Effector CD8-positive, alpha-beta T cell (primary cell): ENCODE results near the gene UGGT2.
"Not testable (repeated sequence)": the region's sequence is repeated elsewhere in the genome, so short reads cannot be mapped to it uniquely, and the experiment has no call there.

Source experiments
- DNase-seq: peaks from one replicate; lab custom pipeline; 2025; lab: John Stamatoyannopoulos, UW

The UGGT2 gene

DNA sequence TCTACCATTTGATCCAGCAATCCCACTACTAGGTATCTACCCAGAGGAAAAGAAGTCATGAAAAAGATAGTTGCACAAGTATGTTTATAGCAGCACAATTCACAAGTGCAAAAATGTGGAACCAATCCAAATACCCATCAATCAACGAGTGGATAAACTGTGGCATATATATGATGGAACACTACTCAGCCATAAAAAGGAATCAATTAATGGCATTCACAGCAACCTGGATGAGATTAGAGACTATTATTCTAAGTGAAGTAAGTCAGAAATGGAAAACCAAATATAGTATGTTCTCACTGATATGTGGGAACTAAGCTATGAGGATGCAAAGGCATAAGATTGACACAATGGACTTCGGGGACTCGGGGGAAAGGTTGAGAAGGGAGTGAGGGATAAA lies 1.3 kb downstream of the UGGT2 start:
- not testable (repeated sequence) for DNase-seq

DNA sequence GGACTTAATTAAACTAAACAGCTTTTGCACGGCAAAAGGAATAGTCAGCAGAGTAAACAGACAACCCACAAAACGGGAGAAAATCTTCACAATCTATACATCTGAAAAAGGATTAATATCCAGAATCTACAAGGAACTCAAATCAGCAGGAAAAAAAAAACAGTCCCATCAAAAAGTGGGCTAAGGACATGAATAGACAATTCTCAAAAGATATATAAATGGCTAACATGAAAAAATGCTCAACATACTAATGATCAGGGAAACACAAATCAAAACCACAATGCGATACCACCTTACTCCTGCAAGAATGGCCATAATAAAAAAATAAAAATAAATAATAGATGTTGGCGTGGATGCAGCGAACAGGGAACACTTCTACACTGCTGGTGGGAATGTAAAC lies 1.7 kb downstream of the UGGT2 start:
- not testable (repeated sequence) for DNase-seq

DNA sequence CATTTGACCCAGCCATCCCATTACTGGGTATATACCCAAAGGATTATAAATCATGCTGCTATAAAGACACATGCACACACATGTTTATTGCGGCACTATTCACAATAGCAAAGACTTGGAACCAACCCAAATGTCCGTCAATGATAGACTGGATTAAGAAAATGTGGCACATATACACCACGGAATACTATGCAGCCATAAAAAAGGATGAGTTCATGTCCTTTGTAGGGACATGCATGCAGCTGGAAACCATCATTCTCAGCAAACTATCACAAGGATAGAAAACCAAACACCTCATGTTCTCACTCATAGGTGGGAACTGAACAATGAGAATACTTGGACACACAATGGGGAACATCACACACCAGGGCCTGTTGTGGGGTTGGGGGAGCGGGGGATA lies 2.2 kb downstream of the UGGT2 start:
- not testable (repeated sequence) for DNase-seq

DNA sequence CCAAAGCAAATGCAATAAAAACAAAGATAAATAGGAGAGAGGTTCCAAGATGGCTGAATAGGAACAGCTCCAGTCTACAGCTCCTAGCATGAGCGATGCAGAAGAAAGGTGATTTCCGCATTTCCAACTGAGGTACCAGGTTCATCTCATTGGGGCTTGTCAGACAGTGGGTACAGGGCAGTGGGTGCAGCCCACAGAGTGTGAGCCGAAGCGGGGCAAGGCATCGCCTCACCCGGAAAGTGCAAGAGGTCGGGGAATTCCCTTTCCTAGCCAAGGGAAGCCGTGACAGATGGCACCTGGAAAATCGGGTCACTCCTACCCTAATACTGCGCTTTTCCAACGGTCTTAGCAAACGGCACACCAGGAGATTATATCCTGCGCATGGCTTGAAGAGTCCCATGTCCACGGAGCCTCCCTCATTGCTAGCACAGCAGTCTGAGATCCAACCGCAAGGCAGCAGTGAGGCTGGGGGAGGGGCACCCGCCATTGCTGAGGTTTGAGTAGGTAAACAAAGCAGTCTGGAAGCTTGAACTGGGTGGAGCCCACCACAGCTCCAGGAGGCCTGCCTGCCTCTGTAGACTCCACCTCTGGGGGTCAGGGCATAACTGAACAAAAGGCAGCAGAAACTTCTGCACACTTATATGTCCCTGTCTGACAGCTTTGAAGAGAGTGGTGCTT lies 6.6 kb downstream of the UGGT2 start:
- not testable (repeated sequence) for DNase-seq

DNA sequence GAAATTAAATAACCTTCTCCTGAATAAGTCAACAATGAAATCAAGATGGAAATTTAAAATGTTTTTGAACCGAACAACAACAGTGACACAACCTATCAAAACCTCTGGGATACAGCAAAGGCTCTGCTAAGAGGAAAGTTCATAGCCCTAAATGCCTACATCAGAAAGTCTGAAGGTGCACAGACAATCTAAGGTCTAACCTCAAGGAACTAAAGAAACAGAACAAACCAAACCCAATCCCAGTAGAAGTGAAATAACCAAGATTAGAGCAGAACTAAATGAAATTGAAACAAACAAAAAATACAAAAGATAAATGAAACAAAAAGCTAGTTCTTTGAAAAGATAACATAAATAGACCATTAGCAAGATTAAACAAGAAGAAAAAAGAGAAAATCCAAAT lies 9.0 kb downstream of the UGGT2 start:
- DNase-seq, result no peak

DNA sequence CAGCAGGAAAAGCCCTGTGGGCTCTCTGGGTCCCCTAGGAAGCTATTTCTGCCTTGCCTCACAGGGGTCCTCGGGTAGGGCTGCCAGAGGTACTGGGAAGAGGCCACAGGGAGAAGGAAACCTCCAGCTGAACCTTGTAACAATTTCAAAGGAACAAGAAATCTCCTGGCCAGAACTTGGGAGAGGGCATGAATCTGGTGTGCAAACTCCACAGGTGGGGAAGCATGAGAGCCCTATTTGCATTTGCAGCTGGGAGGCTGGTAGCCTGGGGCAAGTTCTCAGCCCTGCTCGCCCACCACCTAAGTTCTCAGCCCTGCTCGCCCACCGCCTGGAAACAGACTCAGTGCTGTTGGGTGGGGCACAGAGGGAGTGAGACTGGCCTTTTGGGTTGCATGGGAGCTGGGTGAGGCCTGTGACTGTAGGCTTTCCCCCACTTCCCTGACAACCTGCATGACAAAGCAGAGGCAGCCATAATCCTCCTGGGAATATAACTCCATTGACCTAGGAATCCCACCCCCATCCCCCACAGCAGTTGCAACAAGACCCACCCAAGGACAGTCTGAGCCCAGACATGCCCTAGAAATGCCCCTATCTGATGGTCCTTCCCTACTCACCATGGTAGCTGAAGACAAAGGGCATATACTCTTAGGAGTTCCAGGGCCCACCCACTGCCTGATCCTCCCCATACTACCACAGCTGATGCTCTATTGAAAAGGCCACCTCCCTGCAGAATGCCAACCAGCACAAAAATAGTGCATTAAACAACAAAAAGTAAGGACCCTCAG lies 11.7 kb downstream of the UGGT2 start:
- DNase-seq, result no peak

DNA sequence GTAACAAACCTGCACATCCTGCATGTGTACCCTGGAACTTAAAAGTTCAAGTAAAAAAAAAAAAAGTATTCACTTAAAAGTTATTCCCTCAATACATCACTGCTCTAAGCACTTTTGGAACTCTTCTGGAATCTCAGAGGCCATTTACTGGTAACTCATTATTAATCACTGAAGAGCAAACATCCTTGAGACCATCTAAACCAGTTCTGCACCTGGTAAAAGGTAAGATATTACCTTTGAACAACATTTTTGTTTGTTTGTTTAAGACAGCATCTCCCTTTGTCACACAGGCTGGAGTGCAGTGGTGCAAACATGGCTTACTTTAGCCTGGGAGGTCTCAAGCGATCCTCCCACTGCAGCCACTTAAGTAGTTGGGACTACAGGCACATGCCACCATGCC lies 16.7 kb downstream of the UGGT2 start:
- no peak for DNase-seq

DNA sequence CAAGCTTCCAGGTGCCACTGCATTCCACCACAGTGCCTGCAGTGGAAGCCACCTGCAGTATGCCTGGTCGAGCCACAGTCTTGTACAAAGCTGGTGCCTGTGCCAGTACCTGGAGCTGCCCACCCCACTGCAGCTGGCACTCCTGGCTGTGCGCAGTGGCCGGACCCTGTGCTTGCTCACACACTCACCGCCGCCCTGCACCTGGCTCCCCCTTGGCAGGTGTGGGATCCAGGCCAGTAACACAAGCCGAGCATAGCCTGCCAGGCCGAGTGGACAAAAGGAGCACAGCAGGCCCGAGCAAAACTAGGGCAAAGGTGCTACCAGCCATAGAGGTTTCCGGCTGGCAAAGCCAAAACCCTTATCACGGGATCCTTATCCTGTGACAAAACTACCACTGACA lies 18.5 kb downstream of the UGGT2 start:
- DNase-seq, result no peak

DNA sequence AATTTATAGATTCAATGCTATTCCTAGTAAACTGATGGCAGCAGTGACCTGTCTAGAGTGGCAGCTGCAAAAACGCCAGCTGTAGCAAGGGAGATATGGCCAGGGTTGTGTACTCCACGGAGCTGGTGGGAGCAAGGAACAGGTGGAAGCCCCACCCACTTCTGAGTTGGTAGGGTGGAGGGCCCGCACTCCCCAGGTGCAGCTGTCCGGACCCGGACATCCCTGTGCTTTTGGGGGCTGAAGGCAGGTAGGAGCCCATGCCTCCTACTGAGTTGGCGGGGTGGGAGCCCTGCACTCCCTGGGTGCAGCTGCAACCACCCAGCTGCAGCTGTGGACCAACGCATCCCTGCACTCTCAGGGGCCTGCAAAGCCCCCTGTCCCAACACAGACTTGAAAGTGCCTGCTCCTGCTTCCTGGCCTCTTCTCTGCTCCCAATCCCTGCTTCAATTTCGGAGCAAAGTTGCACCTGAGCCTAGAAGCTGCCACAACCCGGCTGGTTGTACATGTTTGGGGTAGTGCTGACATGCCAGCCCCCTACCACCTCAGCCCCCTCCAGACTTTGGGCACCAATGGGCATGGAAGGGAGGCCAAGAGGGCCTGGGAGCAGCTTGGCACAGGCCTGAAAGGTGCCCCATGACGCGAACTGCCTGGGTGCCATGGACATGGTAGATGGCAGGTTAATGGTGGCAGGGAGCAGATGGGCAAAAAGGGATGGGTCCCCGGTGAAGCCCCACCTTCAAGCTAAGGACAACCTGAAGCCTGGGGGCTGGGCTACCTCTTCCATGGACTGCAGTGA lies 19.8 kb downstream of the UGGT2 start:
- DNase-seq, result no peak

DNA sequence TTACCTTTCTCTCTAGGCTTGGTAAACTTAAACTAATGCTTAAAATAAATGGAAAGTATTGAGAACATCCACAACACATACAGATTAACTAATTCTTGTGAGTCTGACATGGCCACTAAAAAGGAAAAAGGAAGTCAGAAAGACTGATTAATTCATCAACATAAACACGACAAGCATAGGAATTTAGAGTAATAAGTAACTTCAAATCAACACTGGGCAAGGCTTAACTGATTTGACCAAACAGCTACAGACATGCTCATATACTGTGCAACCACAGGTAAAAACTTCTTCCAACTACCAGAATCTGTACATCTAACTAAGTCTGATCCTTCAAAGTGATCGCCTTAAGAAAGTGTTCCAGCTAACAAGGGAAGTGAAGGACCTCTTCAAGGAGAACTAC lies 20.5 kb downstream of the UGGT2 start:
- no peak for DNase-seq

DNA sequence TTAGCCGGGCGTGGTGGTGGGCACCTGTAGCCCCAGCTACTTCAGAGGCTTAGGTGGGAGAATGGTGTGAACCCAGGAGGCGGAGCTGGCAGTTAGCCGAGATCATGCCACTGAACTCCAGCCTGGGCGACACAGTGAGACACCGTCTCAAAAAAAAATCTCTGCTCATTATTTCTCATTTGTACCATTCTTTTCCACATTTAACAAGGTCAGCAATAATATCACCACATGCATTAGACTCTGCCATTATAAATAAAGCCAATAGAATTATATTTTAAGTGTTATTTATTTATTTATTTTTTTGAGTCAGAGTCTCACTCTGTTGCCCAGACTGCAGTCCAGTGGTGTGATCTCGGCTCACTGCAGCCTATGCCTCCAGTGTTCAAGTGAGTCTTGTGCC lies 24.2 kb downstream of the UGGT2 start:
- no peak for DNase-seq

DNA sequence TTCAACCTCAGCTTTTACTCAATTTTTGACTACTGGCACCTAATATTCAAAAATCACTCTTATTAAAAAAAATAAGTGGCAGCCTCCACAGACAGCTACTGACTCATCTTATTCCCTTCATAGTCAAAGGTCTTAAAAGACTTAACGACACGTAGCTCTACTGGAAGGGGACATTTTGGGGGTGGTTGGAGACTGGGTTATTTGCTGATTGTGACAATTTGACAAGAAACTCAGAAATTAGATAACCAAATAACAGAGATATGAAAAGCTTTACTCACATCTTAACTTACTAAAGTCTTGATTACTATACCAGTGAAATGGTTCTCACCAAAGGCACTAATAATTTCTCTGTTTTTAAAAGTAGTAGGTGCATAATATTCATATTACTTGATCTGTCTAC lies 25.7 kb downstream of the UGGT2 start:
- DNase-seq, result no peak

DNA sequence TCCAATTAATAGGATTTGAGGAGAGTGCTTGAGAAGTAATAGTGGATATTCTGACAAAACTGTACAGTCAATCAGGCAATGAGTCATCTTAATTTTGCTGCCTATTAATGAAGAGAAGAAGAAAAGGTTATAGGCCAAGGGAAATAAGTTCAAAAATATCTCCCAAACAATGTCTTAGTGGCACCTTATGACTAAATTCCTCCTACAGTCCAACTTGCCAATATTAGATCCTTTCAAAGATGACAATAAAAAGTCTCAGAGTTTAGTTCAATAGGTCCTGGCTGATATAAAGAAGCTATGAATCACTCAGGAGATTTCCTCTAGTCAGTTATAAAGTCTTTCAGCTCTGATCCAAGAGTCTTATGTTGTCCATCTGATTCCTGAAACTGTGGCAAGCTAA lies 27.9 kb downstream of the UGGT2 start:
- no peak for DNase-seq

DNA sequence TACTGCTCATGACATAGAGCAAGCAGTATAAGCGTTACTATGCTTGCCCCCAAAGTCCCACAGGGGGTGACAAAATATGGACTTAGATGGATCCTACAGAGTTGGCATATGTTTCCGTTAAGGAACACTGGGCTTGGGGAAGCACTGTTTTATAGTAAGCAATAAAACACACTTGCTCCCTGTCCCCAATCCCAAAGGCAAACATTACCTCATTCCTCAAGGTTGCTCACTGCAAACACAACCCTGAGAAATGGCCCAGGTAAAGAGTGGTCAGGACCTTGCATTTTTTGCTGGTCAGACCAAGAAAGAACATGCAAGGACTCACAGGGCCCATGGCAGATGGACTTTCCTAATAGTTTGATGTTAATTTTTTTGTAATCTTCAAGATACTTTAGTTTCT lies 32.3 kb downstream of the UGGT2 start:
- no peak for DNase-seq

DNA sequence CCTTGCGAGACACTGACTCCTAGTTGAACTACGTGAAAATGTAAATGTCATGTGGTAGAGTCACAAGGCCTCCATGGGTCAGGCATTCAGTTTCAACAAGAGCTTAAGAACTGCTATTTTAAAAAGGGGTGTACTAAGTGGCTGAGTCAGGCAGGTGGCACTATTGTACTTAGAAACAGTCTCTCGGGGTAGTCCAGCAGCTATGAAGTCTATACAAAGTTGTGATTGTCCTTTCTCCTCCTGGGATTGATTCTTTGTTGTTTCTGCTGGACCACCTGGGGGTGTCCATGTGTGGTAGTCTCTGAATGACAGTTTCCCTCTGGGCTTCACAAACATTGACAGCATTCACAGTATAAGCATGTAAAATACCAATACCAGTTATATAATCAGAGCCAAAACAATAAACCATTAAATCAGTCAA lies 33.0 kb downstream of the UGGT2 start:
- DNase-seq, result no peak

DNA sequence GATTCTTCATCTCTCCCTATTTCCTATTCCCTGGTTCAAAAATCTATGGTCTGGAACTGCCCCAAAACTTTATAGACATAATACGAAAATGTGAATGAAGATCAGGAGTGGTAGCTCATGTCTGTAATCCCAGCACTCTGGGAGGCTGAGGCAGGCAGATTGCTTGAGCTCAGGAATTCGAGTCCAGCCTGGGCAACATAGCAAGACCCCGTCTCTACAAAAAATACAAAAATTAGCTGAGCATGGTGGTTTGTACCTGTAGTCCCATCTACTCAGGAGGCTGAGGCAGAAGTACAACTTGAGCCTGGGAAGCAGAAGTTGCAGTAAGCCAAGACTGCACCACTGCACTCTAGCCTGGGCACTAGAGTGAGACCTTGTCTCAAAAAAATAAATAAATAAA lies 35.1 kb downstream of the UGGT2 start:
- no peak for DNase-seq

DNA sequence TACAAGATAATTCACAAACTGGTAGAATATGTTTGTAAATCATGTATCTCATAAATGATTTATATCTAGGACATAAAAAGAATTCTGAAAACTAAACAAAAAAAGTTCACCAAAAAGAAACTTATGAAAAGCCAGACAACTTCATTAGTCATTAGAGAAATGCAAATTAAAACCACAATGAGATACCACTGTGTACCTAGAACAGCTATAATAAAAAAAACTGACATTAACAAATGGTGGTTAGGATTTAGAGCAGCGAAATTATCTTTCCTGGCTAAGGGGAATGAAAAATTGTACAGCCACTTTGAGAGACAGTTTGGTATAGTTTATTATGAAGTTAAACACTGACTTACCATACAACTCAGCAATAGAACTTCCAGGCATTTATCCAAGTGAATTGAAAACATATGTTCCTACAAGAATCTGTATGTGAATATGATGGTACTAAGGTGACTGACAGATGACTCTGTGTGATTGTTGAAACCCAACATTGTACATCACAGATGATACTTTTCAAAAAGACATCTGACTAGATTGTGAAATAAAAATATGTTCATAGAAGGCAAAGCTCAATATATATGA lies 41.8 kb downstream of the UGGT2 start:
- DNase-seq, result no peak

DNA sequence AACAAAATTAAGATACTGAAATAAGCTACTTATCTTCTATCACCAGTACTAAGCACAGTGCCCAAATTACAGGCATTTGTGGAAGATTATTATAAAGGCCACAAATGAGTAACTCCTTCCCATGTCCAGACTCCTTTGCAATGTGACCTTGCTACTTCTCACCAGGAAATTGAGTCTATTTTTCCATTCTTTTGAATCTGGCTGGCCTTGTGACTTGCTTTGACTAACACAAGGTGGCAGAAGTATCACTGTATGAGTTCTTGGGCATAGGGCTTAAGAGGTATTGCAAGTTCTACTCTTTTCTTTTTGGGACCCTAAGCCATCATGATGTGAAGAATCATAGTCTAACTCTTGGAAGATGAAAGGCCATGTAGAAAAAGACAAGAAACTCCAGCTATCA lies 49.9 kb downstream of the UGGT2 start:
- DNase-seq, result no peak

DNA sequence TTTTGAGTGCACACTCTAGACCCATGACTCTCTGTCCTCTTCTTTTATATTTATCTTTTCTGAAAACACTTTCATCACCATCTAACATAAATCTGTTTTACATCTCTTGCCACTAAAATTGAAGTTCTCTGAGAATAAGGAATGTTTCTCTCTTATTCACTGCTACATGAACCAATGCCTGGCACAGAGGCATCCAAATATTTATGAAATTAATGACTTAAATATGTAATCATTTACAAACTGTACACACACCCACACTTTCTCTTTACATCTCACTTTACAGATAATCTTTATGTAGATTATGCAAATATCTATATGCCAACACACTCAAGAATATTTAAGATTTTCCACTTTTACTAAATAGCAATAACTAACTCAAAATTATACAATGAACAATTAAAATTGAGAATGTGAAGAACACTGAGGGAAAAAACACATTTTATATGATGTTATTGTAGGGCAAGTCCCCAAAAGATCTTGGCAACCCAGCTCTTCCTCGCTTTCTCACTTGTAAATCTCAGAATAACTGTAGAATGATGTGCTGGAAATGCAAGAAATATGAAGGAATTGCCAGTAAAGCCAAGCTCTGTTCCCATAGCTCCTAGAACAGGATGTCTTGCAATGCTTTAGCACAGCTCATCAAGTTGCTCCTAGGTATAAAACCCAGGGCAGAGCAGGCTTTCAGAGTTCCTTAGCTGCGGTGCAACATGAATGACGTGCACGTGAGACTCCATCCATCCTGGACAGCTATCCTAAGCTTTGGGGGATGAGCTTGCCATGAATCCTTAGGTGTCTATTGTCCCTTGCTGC lies 50.7 kb downstream of the UGGT2 start:
- no peak for DNase-seq

DNA sequence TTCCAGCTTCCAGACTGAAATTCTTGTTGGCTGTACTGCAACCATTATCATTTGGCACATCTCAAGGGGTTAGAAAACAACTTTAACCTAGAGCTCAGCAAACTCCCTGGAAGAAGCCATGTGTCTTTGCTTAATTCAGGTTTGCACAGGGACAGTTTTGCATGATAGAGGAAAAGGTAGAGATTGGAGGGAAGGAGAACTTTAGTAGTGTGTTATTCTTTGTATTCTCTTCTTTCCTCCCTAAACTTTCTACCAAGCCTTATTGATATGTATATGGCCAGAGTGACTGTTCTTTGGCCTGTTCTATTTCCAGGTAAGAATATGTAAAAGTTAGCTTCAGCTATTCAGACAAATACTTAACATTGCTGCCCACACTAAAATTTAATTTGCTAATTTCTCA lies 53.1 kb downstream of the UGGT2 start:
- DNase-seq, result no peak

DNA sequence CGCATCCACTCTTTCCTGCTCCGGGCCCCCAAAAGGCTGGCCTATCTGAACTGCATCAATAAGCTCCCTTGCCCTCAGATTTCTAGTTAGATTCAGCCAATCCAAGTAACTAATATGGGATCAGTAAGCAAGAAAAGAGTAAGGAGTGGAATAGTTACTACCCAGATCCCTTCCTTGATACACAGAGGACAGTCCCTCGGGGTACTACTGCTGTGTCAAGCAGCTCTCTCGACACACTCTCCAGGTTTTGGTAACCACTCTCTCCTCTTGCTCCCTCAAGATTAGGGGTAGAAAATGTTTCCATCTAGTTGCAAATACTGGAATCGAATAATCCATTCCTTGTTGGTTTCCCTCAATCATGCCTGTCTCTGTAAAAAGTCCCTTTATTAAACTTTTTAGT lies 65.4 kb downstream of the UGGT2 start:
- DNase-seq, result no peak

DNA sequence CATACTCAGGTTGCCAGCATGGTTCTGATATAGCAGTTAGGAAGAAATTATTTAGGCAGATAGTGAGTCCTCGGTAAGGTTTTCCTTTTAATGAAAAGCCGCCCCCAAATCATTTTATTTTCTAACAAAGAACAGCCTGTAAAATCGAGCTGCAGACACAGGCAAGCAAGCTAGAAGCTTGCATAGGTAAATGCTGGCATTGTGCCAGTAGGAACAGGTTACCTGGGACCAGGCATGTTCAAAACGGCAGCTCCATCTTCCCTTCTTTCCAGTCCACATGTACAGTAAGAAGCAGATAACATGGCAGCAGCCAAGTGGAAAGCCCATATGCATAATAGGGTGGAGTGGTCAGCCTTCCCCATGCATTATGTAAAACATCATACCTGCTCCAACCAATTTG lies 71.1 kb downstream of the UGGT2 start:
- DNase-seq, result no peak
